GM18507 (cell line): ENCODE measurements around the gene IPMK.
A peak's percentile ranks its signal among the peaks of the same experiment; 100 is the strongest.
"Not testable (repeated sequence)": the region's sequence is repeated elsewhere in the genome, so short reads cannot be mapped to it uniquely, and the experiment has no call there.

ENCODE experiments used
- DNase-seq: peaks from one replicate; pipeline ENCODE4 v3.0.0; 2011; ENCODE audit warnings: low read depth; ENCODE audit not compliant: insufficient read length; ENCODE audit errors: extremely low spot score
- FAIRE-seq: peaks from 2 replicates; lab custom pipeline; 2011; peaks lifted over from hg19 to GRCh38; lab: Jason Lieb, UNC

The IPMK gene

GRCh38 chr10:58239561-58240169 lies 28.0 kb downstream of the IPMK start:
- no peak for DNase-seq
- FAIRE-seq, result peak; percentile 21

DNA sequence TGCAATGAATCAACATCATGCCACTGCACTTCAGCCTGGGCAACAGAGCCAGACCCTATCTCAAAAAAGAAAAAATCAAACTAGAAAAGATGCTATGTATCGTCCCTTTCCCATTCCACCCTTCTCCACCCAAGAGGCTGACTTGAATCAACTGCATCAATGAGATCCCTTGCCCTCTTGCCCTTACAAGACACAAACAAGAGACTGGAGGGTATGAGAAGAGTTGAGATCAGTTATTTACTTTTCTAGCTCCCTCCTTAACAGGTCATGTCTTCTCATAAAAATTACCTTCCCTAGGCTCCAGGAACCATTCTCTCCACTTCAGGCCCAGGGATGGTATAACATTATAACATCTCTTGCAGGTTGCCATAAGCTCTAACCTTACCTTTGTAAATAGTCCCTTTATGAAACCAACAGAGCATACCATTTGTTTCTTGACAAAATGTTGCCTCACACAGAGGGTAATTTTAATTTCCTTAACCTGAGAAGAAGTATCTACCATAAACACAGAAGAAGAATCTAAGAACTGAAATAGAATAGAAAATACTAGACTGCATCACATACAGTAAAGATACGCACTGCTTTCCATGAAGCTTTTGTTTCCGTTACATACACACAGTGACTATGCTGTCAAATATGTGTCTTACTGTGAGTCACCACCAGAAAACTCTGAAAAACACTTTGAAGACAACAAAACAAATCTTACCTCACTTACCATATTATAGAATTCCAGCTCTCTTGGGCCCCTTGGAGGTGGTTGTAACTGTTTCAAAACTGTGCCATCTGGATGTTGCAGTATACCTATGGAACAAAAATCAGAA lies 30.5 kb downstream of the IPMK start:
- no peak for FAIRE-seq

GRCh38 chr10:58229856-58230255 lies 37.8 kb downstream of the IPMK start:
- not testable (repeated sequence) for DNase-seq, FAIRE-seq

More for the DNA sequence above, 30.5 kb downstream of the IPMK start:
- DNase-seq, result no peak

GRCh38 chr10:58225654-58226053 lies 42.0 kb downstream of the IPMK start:
- FAIRE-seq (no peak), DNase-seq (no peak)

GRCh38 chr10:58220769-58221451 lies 46.8 kb downstream of the IPMK start:
- DNase-seq (no peak), FAIRE-seq (no peak)

- DNase-seq (no peak), FAIRE-seq (no peak)
Observed at GRCh38 chr10:58219875-58220274, 47.8 kb downstream of the IPMK start.

DNA sequence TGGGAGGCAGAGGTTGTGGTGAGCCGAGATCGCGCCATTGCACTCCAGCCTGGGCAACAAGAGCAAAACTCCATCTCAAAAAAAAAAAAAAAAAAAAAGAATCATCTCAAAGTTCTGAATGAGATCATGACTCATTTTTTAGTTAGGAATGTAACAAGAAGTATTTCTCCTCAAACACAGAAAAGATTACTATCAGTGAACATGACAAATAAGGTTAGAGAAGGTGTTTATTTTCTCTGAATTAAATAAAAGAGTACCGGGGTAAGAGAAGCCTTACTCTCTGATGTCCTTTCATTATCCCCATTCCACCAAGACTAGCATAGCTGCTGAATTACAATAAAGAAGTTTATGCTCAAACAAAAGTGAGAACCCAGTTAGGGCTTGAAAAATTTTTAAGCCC lies 50.1 kb downstream of the IPMK start:
- DNase-seq (no peak), FAIRE-seq (no peak)

GRCh38 chr10:58212622-58213021 lies 55.1 kb downstream of the IPMK start:
- no peak for DNase-seq
- FAIRE-seq, result no peak

GRCh38 chr10:58210160-58210559 lies 57.5 kb downstream of the IPMK start:
- no peak for FAIRE-seq
- DNase-seq, result no peak

DNA sequence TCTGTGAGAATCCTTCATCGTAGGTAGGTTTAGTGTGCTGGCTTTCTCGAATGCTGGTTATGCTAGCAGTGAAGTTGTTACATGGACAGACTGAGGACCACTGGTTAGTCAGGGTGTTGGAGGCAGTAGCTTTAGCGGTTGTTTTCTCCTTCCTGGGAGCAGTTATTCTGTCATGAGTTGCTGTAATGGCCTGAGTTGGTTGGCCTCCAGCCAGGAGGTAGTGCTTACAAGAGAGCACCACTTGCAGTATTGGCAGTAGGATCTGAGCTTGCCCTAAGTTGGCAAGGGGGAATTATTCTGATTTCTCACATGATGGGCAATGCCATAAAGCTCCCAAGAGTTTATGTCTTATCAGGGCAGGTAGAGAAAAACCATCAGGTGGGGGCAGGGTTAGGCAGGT lies 58.0 kb downstream of the IPMK start:
- DNase-seq (no peak), FAIRE-seq (no peak)

DNA sequence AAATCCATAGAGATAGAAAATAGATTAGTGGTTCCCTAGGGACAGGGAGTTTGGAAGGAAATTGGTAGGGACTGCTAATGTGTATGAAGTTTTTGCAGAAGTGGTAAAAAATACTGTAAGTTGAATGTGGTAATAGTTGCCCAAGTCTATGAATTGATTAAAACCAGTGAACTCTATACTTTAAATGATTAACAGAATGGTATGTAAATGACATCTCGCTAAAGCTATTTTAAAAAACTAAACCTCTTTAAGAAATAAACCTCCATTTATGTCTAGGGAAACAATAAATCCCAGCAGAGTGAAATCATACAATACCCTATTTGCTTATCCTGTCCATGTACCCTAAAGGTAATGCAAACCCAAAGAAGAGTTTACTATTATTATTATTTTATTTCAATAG lies 61.4 kb downstream of the IPMK start:
- no peak for FAIRE-seq
- DNase-seq, result no peak

DNA sequence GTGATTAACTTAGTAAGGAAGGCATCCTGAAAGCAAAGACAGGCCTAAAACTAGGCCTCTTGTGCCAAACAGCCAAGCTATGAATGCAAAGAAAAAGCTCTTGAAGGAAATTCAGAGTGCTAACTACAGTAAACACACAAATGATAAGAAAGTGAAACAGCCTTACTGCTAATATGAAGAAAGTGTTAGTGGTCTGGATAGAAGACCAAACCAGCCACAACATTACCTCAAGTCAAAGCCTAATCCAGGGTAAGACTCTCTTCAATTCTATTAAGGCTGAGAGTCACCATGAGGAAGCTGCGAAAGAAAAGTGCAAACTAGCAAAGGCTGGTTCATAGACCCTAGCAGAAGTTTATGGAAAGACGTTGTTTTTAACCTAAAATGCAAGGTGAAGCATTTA lies 66.0 kb downstream of the IPMK start:
- FAIRE-seq (peak; percentile 35), DNase-seq (no peak)

GRCh38 chr10:58189269-58189668 lies 78.4 kb downstream of the IPMK start:
- no peak for FAIRE-seq
- no peak for DNase-seq

GRCh38 chr10:58184120-58184670 lies 83.5 kb downstream of the IPMK start:
- FAIRE-seq (no peak), DNase-seq (no peak)

DNA sequence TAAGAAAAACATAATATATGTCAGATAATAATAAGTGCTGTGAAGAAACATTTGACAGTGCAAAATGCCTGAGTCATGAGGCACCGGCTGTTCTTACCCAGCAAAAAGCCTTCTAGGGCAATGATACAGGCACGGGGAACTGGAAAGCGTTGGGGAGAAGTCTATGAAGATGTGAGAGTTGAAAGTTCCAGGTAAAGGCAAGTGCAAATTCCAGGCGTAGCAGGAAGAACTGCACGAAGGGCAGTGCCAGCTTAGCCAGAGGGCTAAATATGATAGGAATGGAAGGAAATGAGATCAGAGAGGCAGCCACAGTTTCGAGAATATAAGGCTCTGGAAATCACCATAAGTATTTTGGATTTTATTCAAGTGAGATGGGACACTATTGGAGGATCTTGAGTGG lies 87.0 kb downstream of the IPMK start:
- DNase-seq (no peak), FAIRE-seq (no peak)

GRCh38 chr10:58179238-58179637 lies 88.5 kb downstream of the IPMK start:
- FAIRE-seq (no peak), DNase-seq (no peak)

- no peak for FAIRE-seq
- DNase-seq, result no peak
Observed at GRCh38 chr10:58178811-58179210, 88.9 kb downstream of the IPMK start.

DNA sequence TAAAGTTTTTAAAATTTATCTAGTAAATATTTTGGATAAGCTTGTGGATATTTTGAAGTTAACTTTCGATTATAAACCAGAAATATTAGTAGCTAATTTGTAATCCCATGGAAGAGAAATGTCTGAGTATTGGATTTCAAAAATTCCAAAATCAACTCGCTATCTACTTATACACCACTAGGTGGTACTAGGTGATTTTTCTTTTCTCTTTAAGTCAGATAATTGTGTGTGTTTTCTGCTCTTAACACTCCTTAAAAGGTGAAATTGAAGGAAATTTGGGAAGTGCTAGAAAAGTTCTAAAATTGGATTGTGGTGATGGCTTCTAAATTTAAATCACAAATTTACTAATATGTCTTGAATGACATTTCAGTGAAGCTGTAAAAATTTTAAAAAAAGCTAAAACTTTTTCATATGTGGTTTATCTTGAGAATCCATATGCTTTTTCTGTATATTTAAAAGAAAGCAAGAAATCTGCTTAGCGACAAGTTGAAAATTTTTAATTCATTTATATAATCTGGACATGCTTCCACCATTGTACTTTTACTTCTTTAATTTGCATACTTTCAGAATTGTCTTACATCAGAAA lies 90.2 kb downstream of the IPMK start:
- DNase-seq (no peak), FAIRE-seq (peak; percentile 56)

- DNase-seq (no peak), FAIRE-seq (no peak)
Observed at GRCh38 chr10:58175990-58176900, 91.4 kb downstream of the IPMK start.
